ENCODE data around the gene MTUS2.

GRCh38 chr13:28983641-28984040 is 163.5 kb downstream of the MTUS2 start:
- TF ChIP-seq, protein P1, sequence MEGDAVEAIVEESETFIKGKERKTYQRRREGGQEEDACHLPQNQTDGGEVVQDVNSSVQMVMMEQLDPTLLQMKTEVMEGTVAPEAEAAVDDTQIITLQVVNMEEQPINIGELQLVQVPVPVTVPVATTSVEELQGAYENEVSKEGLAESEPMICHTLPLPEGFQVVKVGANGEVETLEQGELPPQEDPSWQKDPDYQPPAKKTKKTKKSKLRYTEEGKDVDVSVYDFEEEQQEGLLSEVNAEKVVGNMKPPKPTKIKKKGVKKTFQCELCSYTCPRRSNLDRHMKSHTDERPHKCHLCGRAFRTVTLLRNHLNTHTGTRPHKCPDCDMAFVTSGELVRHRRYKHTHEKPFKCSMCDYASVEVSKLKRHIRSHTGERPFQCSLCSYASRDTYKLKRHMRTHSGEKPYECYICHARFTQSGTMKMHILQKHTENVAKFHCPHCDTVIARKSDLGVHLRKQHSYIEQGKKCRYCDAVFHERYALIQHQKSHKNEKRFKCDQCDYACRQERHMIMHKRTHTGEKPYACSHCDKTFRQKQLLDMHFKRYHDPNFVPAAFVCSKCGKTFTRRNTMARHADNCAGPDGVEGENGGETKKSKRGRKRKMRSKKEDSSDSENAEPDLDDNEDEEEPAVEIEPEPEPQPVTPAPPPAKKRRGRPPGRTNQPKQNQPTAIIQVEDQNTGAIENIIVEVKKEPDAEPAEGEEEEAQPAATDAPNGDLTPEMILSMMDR (IDR thresholded peaks at IDR 0.05), result no peak
- no peak for TF ChIP-seq POLR2A (IDR thresholded peaks at IDR 0.05)

Data from body of pancreas (tissue), 4 donors.